GM13977 (cell line): ENCODE data around the gene TARS1.

ENCODE experiments used
- DNase-seq: peaks from one replicate; pipeline ENCODE4 v3.0.0; 2012; ENCODE audit warnings: low spot score
- CTCF ChIP-seq: IDR thresholded peaks from 2 replicates; pipeline ENCODE4 v1.5.1; 2012; ENCODE audit warnings: mild to moderate bottlenecking, control low read depth; ENCODE audit not compliant: insufficient read depth; ENCODE audit errors: extremely low read depth, missing control alignments
- in situ Hi-C: fragments of 300-500 bp; cut with MboI; formaldehyde crosslinking; loops from one replicate; pipeline ENCODE4 v1.12.0; 2022; ENCODE audit warnings: low sequenced_read_pairs, low pct_unique_long_range_greater_than_20kb, mixed read lengths, inconsistent platforms; ENCODE audit not compliant: unreplicated experiment

TARS1 gene

GRCh38 chr5:33440482-33441240 lies at the start of gene TARS1:
TSS of gene TARS1 (plus strand) at chr5:33440965. CDS start at chr5:33441087, 122 bp downstream.
- DNase-seq = peak; percentile 93
- no peak for TF ChIP-seq CTCF
- in situ Hi-C loops = loop anchor here (25.0 kb wide), 2 partner anchors 522 to 1022 kb away; no protein-coding TSS in a partner anchor

- no peak for DNase-seq
- in situ Hi-C loops = no loop called here
- no peak for TF ChIP-seq CTCF
These were observed 42.3 kb upstream of the TARS1 start for GRCh38 chr5:33398501-33398900.

GRCh38 chr5:33400675-33401074 lies 40.1 kb upstream of the TARS1 start:
- in situ Hi-C loops = loop anchor here (25.0 kb wide), 1 partner anchor 688 kb away; the partner anchor contains the start of gene NPR3
- TF ChIP-seq CTCF = no peak
- no peak for DNase-seq

- in situ Hi-C loops = loop anchor here (25.0 kb wide), 1 partner anchor 689 kb away; the partner anchor contains the start of gene NPR3
- no peak for DNase-seq
- TF ChIP-seq CTCF = no peak
These were observed 39.0 kb upstream of the TARS1 start for GRCh38 chr5:33401482-33402390.

- in situ Hi-C loops = loop anchor here (25.0 kb wide), 1 partner anchor 691 kb away; the partner anchor contains the start of gene NPR3
- no peak for DNase-seq
- TF ChIP-seq CTCF = no peak
These were observed 37.6 kb upstream of the TARS1 start for GRCh38 chr5:33403187-33403586.

- no peak for TF ChIP-seq CTCF
- in situ Hi-C loops = loop anchor here (25.0 kb wide), 1 partner anchor 697 kb away; the partner anchor contains the start of gene NPR3
- DNase-seq = no peak
These were observed 31.9 kb upstream of the TARS1 start for GRCh38 chr5:33408816-33409215.
